Measurements from ENCODE around the gene DBX1.

Gene DBX1

GRCh38 chr11:20125927-20126326, 34.3 kb downstream of the DBX1 start:
- DNase-seq (ENCODE audit: low read depth), result no peak

GRCh38 chr11:20122131-20122530, 38.1 kb downstream of the DBX1 start:
- no peak for DNase-seq (ENCODE audit: low read depth)

- no peak for DNase-seq (ENCODE audit: low read depth)
Measured at GRCh38 chr11:20120134-20120925, 39.9 kb downstream of the DBX1 start.

GRCh38 chr11:20119315-20119714, 41.0 kb downstream of the DBX1 start:
- DNase-seq (ENCODE audit: low read depth), result no peak

GRCh38 chr11:20118209-20118608, 42.1 kb downstream of the DBX1 start:
- DNase-seq (ENCODE audit: low read depth), result no peak

- DNase-seq (ENCODE audit: low read depth), result no peak
Measured at GRCh38 chr11:20117291-20117690, 43.0 kb downstream of the DBX1 start.

GRCh38 chr11:20116825-20117224, 43.5 kb downstream of the DBX1 start:
- no peak for DNase-seq (ENCODE audit: low read depth)

GRCh38 chr11:20114588-20114987, 45.7 kb downstream of the DBX1 start:
- DNase-seq (ENCODE audit: low read depth), result no peak

GRCh38 chr11:20113149-20113438, 47.2 kb downstream of the DBX1 start:
- DNase-seq (ENCODE audit: low read depth), result no peak

GRCh38 chr11:20112291-20113148, 47.8 kb downstream of the DBX1 start:
- no peak for DNase-seq (ENCODE audit: low read depth)

GRCh38 chr11:20111871-20112270, 48.4 kb downstream of the DBX1 start:
- no peak for DNase-seq (ENCODE audit: low read depth)

- DNase-seq (ENCODE audit: low read depth), result no peak
Measured at GRCh38 chr11:20110908-20111669, 49.2 kb downstream of the DBX1 start.

GRCh38 chr11:20109731-20110445, 50.4 kb downstream of the DBX1 start:
- no peak for DNase-seq (ENCODE audit: low read depth)
